ENCODE results near the gene RPN2.

RPN2 gene

GRCh38 chr20:37257530-37257929 is 78.4 kb downstream of the RPN2 start:
- Histone ChIP-seq H3K27ac (no peak overlapping the region), H3K36me3 (no peaks in the 10 kb centered on the region), H3K27me3 (ENCODE audit: insufficient read depth, low read depth, severe bottlenecking) (no peaks in the 10 kb centered on the region), H3K9me3 (ENCODE audit: severe bottlenecking) (peaks cover 2% of the 10 kb centered on the region), H3K4me3 (ENCODE audit: low read depth, low read length) (no peak overlapping the region)
- TF ChIP-seq CTCF (IDR thresholded peaks at IDR 0.05; ENCODE audit: low read depth, low read length): no peak
- DNase-seq: no peak

- peaks cover 2% of the 10 kb centered on the region for H3K9me3 ChIP-seq (ENCODE audit: severe bottlenecking)
- H3K27me3 ChIP-seq (ENCODE audit: insufficient read depth, low read depth, severe bottlenecking): no peaks in the 10 kb centered on the region
- no peak for DNase-seq
- TF ChIP-seq CTCF (IDR thresholded peaks at IDR 0.05; ENCODE audit: low read depth, low read length): no peak
- H3K4me3 ChIP-seq (ENCODE audit: low read depth, low read length): no peak overlapping the region
- no peaks in the 10 kb centered on the region for H3K36me3 ChIP-seq
- H3K27ac ChIP-seq: no peak overlapping the region
These were observed 78.9 kb downstream of the RPN2 start for GRCh38 chr20:37257988-37258387.

- DNase-seq: no peak
- TF ChIP-seq CTCF (IDR thresholded peaks at IDR 0.05; ENCODE audit: low read depth, low read length): no peak
- Histone ChIP-seq H3K27ac (no peak overlapping the region), H3K9me3 (ENCODE audit: severe bottlenecking) (peaks cover 2% of the 10 kb centered on the region), H3K36me3 (no peaks in the 10 kb centered on the region), H3K27me3 (ENCODE audit: insufficient read depth, low read depth, severe bottlenecking) (no peaks in the 10 kb centered on the region), H3K4me3 (ENCODE audit: low read depth, low read length) (no peak overlapping the region)
These were observed 79.9 kb downstream of the RPN2 start for GRCh38 chr20:37259031-37259430.

GRCh38 chr20:37259865-37260264 is 80.7 kb downstream of the RPN2 start:
- no peaks in the 10 kb centered on the region for H3K27me3 ChIP-seq (ENCODE audit: insufficient read depth, low read depth, severe bottlenecking)
- no peak for DNase-seq

GRCh38 chr20:37260923-37261322 is 81.8 kb downstream of the RPN2 start:
- Histone ChIP-seq H3K4me3 (ENCODE audit: low read depth, low read length) (no peak overlapping the region), H3K36me3 (no peaks in the 10 kb centered on the region), H3K27ac (no peak overlapping the region), H3K9me3 (ENCODE audit: severe bottlenecking) (no peaks in the 10 kb centered on the region), H3K27me3 (ENCODE audit: insufficient read depth, low read depth, severe bottlenecking) (no peaks in the 10 kb centered on the region)
- TF ChIP-seq CTCF (IDR thresholded peaks at IDR 0.05; ENCODE audit: low read depth, low read length): no peak
- no peak for DNase-seq

More at GRCh38 chr20:37259865-37260264, 80.7 kb downstream of the RPN2 start:
- Histone ChIP-seq H3K9me3 (ENCODE audit: severe bottlenecking) (no peaks in the 10 kb centered on the region), H3K27ac (no peak overlapping the region), H3K4me3 (ENCODE audit: low read depth, low read length) (no peak overlapping the region), H3K36me3 (no peaks in the 10 kb centered on the region)
- TF ChIP-seq CTCF (IDR thresholded peaks at IDR 0.05; ENCODE audit: low read depth, low read length): no peak

GRCh38 chr20:37261714-37262113 is 82.6 kb downstream of the RPN2 start, which contains the start of gene GHRH:
TSS of gene GHRH (minus strand) at chr20:37261814. CDS start at chr20:37256889, 4,925 bp downstream.
- Histone ChIP-seq H3K4me3 (ENCODE audit: low read depth, low read length) (no peak within 1 kb of the TSS), H3K27me3 (ENCODE audit: insufficient read depth, low read depth, severe bottlenecking) (no peaks in the 10 kb centered on the region), H3K27ac (no peak within 1 kb of the TSS), H3K9me3 (ENCODE audit: severe bottlenecking) (no peaks in the 10 kb centered on the region), H3K36me3 (no peaks in the 10 kb centered on the region)
- TF ChIP-seq CTCF (IDR thresholded peaks at IDR 0.05; ENCODE audit: low read depth, low read length): no peak
- DNase-seq: no peak

Measured in WERI-Rb-1 (cell line).